Heart right ventricle (tissue), 16 donors: ENCODE results near the gene TLE7. TPM values are rescaled to one million over a fixed set of nuclear protein-coding genes. Genes with fewer than 3 reads are reported as not detected.

Experiments used
- ATAC-seq, 8 donors: fragments of 200-7000 bp; cut with Tn5 transposase; one replicate each; pipeline ENCODE4 v1.9.1; 2020; ENCODE audit warnings: mild to moderate bottlenecking in 8 of 8, moderate library complexity in 8 of 8, moderate number of reproducible peaks in 1 of 8
- DNase-seq, 2 donors: peaks; one replicate each; pipeline ENCODE4 v3.0.0-alpha.2; 2020
- H3K27ac ChIP-seq, 10 donors: fragments of 200-600 bp; sonication (generic) in 2 of 10; one replicate each; pipeline versions ENCODE4 v1.5.0 to v1.8.0; 2020 to 2022; ENCODE audit warnings: mild to moderate bottlenecking in 3 of 10
- H3K27me3 ChIP-seq, 7 donors: fragments of 200-600 bp; one replicate each; pipeline ENCODE4 v1.8.0; 2021 to 2022; ENCODE audit warnings: mild to moderate bottlenecking in 2 of 7
- H3K36me3 ChIP-seq, 9 donors: fragments of 200-600 bp; sonication (generic) in 1 of 9; one replicate each; pipeline versions ENCODE4 v1.5.0 to v1.8.0; 2020 to 2022; ENCODE audit warnings: mild to moderate bottlenecking in 2 of 9
- H3K4me1 ChIP-seq, 9 donors: fragments of 200-600 bp; sonication (generic) in 1 of 9; one replicate each; pipeline versions ENCODE4 v1.5.0 to v1.8.0; 2020 to 2022; ENCODE audit warnings: mild to moderate bottlenecking in 4 of 9
- H3K4me3 ChIP-seq, 10 donors: fragments of 200-600 bp; sonication (generic) in 2 of 10; one replicate each; pipeline versions ENCODE4 v1.5.0 to v1.8.0; 2020 to 2022; ENCODE audit warnings: mild to moderate bottlenecking in 7 of 10, moderate library complexity in 2 of 10
- H3K9me3 ChIP-seq, 11 donors: fragments of 200-600 bp in 10 of 11; sonication (generic) in 2 of 11; one replicate each; pipeline versions ENCODE4 v1.5.0 to v1.8.0; 2013 to 2022; ENCODE audit warnings: mild to moderate bottlenecking in 2 of 11, control low read depth in 1 of 11, moderate library complexity in 1 of 11
- WGBS, 2 donors: extraction: QIAGEN DNeasy Blood & Tissue Kit; methylation state at CpG; one replicate each; pipeline ENCODE4 v1.1.7; 2013; ENCODE audit warnings: inconsistent platforms in 1 of 2; 5-methylcytosine and 5-hydroxymethylcytosine counted together
- intact Hi-C, 10 donors: fragments of 100-400 bp; cut with DNase I; formaldehyde crosslinking; loops; one replicate each; pipeline versions ENCODE4 v1.11.1 to v1.14.2; 2022
- polyA plus RNA-seq, 2 donors: library from polyadenylated mRNA; stranded (reverse); fragments of 200-250 nt; gene quantifications; one replicate each; pipeline ENCODE4 v1.2.3, GENCODE V29; 2013
- total RNA-seq, 10 donors: library from RNA; stranded (reverse); fragmentation: NEBNext Ultra II Directional in 3 of 10; extraction: Animal tissue kit (Norgen Biotek cat#: 25700) in 3 of 10; gene quantifications; one replicate each; pipeline versions ENCODE4 v1.2.1 to v1.2.4, GENCODE V29; 2021 to 2023
- TF ChIP-seq, protein P1 (sequence below), 9 donors: fragments of 200-600 bp; sonication (generic) in 2 of 9; IDR thresholded peaks; one replicate each; pipeline versions ENCODE4 v1.5.0 to v1.8.0; 2021 to 2022; ENCODE audit warnings: antibody characterized with exemption in 9 of 9, mild to moderate bottlenecking in 5 of 9, moderate library complexity in 1 of 9
- donor health status: Arrhythmogenic right ventricular cardiomyopathy.
- donor health status: ischemic (EF 13 %, LVEDD 7.1; RV severe dilation, severe dysfunction).
- donor health status: healthy with polysubstance abuse.
- donor health status: DM: no; HTN: yes; CAD: no.
- donor health status: DM: no; HTN: no; CAD: no.
- donor health status: ischemic (EF 25% LVEDD 6.9; RV normal size, moderate dysfunction).
- donor health status: ischemic (EF 25% LVEDD 5.7; RV mildly dilated, moderate dysfunction).
- donor health status: healthy.
- donor health status: DM: yes; HTN: yes; CAD: no.
- donor health status: Ischemic cardiomyopathy.
- donor health status: ischemic (EF 35%, LVEDD 5.7; RV mildly dilated, moderate dysfunction).
- donor health status: nonischemic (EF 11% LVEDD 7.7; RV severe dilation, severe dysfunction).
- donor health status: DM: yes; HTN: yes; CAD: no.
- donor health status: PGD.
- donor health status: ischemic (EF 29% LVEDD 5.4; RV normal size, mild dysfunction).
- donor health status: nonischemic (EF 23%, LVEDD 6.1; RV moderate dilation, normal function).

TLE7 gene
- total and polyA plus RNA-seq, 12 donors, result not detected

DNA sequence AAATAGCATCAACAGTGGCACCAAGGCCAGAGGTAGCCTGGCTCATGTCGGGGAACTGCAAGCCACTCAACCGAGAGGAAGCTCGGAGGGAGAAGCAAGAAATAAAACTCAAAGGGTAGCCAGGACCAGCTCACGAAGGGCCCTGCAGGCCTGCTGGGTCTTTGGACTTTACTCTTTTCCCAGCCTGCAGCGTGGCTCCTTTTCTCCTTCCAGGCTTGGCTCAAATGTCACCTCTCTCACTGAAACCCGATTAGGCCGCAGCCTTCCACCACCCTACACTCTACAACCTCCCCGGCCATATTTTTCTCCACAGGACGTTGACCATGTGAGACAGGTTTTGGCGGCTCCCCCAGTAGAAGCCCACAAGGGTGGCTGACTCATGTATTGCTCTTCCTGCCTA is 45.3 kb downstream of the TLE7 start:
- H3K27ac ChIP-seq, result no peak overlapping the region
- ATAC-seq (no peak), DNase-seq (no peak)
- TF ChIP-seq, protein P1, sequence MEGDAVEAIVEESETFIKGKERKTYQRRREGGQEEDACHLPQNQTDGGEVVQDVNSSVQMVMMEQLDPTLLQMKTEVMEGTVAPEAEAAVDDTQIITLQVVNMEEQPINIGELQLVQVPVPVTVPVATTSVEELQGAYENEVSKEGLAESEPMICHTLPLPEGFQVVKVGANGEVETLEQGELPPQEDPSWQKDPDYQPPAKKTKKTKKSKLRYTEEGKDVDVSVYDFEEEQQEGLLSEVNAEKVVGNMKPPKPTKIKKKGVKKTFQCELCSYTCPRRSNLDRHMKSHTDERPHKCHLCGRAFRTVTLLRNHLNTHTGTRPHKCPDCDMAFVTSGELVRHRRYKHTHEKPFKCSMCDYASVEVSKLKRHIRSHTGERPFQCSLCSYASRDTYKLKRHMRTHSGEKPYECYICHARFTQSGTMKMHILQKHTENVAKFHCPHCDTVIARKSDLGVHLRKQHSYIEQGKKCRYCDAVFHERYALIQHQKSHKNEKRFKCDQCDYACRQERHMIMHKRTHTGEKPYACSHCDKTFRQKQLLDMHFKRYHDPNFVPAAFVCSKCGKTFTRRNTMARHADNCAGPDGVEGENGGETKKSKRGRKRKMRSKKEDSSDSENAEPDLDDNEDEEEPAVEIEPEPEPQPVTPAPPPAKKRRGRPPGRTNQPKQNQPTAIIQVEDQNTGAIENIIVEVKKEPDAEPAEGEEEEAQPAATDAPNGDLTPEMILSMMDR (IDR thresholded peaks at IDR 0.05), result no peak
- no peaks in the 10 kb centered on the region for H3K4me1 ChIP-seq
- no peaks in the 10 kb centered on the region for H3K9me3 ChIP-seq
- no peaks in the 10 kb centered on the region for H3K36me3 ChIP-seq
- intact Hi-C loops, result no loop called here
- no peak overlapping the region for H3K4me3 ChIP-seq
- H3K27me3 ChIP-seq, result peaks cover 0 to 42% (median 13%) of the 10 kb centered on the region in 7 donors
- 58 to 60% methylated on average over 10 of the region's 10 CpGs for WGBS, 2 donors

DNA sequence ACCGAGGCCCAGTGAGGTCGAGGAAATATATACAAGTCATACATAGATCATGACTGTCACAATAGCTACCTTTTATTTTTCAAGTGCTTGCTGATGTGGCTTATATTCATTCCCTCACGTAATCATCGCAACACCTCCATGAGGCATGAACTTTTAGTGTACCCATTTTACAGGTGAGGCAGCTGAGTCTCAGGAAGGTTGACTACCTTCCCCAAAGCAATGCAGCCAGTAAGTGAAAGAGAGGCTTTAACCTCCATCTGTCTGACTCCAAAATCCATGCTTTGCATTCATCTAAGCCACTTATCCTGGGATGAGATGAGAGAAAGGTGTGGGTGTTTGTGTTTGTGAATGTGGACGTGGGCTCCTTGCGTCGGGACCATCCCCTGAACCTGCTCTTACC is 52.5 kb downstream of the TLE7 start:
- TF ChIP-seq, protein P1 (IDR thresholded peaks at IDR 0.05), result no peak
- DNase-seq, result no peak
- H3K27me3 ChIP-seq, result peaks cover 8 to 57% (median 40%) of the 10 kb centered on the region in 7 donors
- no peaks in the 10 kb centered on the region for H3K9me3 ChIP-seq
- ATAC-seq, result no peak
- no peak overlapping the region for H3K4me3 ChIP-seq
- no peak overlapping the region for H3K27ac ChIP-seq
- no peaks in the 10 kb centered on the region for H3K36me3 ChIP-seq
- no peaks in the 10 kb centered on the region for H3K4me1 ChIP-seq
- intact Hi-C loops, result no loop called here
- 78 to 82% methylated on average over 7 of the region's 7 CpGs for WGBS, 2 donors

DNA sequence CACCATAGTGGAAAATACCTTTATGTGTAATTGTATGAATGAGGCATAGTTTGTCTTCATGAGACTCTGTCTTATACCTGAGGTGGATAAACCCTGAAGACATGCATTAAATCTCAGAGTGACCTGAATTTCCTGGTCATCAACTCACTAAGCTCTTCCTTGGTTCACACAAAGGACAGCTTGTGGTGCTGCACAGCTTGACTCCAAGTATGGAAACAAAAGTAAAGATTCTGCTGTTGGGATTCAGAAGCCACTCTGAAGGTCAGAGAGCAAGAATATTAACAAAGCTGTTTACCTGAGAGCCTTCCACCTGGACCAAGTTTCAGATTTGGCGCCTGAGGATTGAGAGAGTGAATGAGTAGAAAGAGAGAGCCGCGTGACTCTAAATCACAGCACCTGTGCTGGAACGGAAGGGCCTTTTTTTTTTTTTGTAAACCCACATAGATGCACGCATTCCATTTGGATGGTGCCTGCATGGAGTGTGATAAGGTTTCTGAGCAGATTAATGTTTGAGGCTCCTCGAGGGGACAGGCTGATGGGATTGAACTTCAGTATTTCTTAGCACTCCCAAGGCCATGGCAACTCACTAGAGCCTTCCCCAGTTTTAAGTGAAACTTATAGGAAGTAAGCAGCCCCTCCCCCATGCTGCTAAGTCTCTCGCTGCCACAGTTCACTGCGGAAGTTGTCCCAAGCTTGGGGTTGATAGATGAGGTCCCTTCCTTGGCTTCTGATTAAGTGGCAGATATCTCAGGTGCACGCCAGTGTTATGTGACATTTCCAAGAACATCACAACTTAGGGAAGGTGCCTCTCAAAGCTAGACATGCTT is 54.6 kb downstream of the TLE7 start:
- DNase-seq (no peak), ATAC-seq (no peak)
- H3K4me3 ChIP-seq, result no peak overlapping the region
- TF ChIP-seq, protein P1 (IDR thresholded peaks at IDR 0.05), result no peak
- no peaks in the 10 kb centered on the region for H3K4me1 ChIP-seq
- H3K36me3 ChIP-seq, result no peaks in the 10 kb centered on the region
- no peaks in the 10 kb centered on the region for H3K9me3 ChIP-seq
- no peak overlapping the region for H3K27ac ChIP-seq
- peaks cover 8 to 57% (median 40%) of the 10 kb centered on the region in 7 donors for H3K27me3 ChIP-seq
- WGBS, 2 donors, result 10 to 18% methylated on average over 9 of the region's 9 CpGs
- intact Hi-C loops, result no loop called here

DNA sequence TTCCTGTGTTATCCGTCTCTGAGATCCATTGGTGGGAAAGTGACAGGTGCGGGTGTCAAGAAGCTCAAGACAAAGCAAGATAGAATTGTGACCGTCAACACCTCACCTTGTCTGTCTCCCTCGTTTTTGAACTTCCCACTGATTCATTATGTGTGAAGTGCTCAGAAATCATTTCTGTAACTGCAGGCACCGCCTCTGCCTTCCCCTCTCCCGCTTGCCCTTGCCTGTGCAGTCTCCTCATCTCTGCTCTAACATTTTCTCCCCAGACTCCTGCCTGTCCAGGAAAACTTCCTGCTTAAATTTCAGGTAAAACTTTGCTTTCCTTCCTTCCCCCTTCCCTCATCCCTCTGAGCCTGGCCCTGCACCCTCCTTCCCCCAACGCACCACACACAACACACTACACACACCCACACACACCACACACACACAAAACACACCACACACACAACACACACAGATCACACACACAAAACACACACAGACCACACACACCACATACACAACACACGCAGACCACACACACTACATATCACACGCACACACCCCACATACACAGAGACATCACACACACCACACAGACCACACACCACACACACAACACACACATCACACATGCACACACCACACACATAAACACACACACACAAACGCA is 57.7 kb downstream of the TLE7 start:
- H3K36me3 ChIP-seq, result no peaks in the 10 kb centered on the region
- no peak for DNase-seq
- no peaks in the 10 kb centered on the region for H3K4me1 ChIP-seq
- no peak for ATAC-seq
- H3K4me3 ChIP-seq, result no peak overlapping the region
- TF ChIP-seq, protein P1 (IDR thresholded peaks at IDR 0.05), result no peak
- no peaks in the 10 kb centered on the region for H3K9me3 ChIP-seq
- H3K27ac ChIP-seq, result no peak overlapping the region
- peaks cover 8 to 54% (median 44%) of the 10 kb centered on the region in 7 donors for H3K27me3 ChIP-seq
- WGBS, 2 donors, result 49 to 59% methylated on average over 10 of the region's 10 CpGs
- intact Hi-C loops, result no loop called here
